Vagina (tissue), 2 donors: ENCODE data around the gene RAB34.

Source experiments
- POLR2A ChIP-seq, 2 donors: fragments of 450-650 bp; IDR thresholded peaks; one replicate each; pipeline ENCODE4 v1.6.1; 2017; ENCODE audit warnings: antibody characterized with exemption in 2 of 2, mild to moderate bottlenecking in 2 of 2, moderate library complexity in 2 of 2
- POLR2AphosphoS5 ChIP-seq, 2 donors: sonication (generic); formaldehyde crosslinking; IDR thresholded peaks; one replicate each; pipeline ENCODE4 v1.9.0; 2017; ENCODE audit warnings: antibody characterized with exemption in 2 of 2, mild to moderate bottlenecking in 2 of 2, low read depth in 1 of 2; ENCODE audit not compliant: insufficient read depth in 1 of 2
- TF ChIP-seq, protein P1 (sequence below), 3 experiments: fragments of 450-650 bp in 2 of 3; fragments of 200-600 bp in 1 of 3; sonication (generic) in 1 of 3; IDR thresholded peaks; one replicate each; pipeline ENCODE4 v1.5.1; 2017 to 2019; ENCODE audit warnings: antibody characterized with exemption in 3 of 3, mild to moderate bottlenecking in 2 of 3, moderate library complexity in 2 of 3

DNA sequence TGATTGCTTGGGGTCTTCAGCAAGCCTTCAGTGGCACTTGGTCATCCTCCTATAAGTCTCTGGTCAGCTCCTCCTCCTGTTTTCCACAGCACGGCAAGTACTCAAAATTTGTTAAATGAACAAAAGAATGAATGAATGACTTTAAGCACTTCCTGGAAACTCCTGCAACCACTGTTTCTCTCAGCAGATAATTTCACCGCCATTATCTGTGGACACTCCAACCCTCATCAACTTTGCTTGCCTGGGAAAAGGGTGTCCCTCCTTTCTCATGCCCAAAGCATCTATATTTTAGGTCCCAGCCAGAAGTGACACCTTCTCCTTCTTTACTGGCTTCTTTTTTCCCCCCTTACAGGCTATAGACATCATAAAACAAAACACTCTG lies 10.3 kb downstream of the RAB34 start:
- TF ChIP-seq, protein P1, sequence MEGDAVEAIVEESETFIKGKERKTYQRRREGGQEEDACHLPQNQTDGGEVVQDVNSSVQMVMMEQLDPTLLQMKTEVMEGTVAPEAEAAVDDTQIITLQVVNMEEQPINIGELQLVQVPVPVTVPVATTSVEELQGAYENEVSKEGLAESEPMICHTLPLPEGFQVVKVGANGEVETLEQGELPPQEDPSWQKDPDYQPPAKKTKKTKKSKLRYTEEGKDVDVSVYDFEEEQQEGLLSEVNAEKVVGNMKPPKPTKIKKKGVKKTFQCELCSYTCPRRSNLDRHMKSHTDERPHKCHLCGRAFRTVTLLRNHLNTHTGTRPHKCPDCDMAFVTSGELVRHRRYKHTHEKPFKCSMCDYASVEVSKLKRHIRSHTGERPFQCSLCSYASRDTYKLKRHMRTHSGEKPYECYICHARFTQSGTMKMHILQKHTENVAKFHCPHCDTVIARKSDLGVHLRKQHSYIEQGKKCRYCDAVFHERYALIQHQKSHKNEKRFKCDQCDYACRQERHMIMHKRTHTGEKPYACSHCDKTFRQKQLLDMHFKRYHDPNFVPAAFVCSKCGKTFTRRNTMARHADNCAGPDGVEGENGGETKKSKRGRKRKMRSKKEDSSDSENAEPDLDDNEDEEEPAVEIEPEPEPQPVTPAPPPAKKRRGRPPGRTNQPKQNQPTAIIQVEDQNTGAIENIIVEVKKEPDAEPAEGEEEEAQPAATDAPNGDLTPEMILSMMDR (IDR thresholded peaks at IDR 0.05), result no peak
- TF ChIP-seq POLR2AphosphoS5 (IDR thresholded peaks at IDR 0.05; ENCODE audit: insufficient read depth in 1 of 2, low read depth in 1 of 2) (no peak), POLR2A (IDR thresholded peaks at IDR 0.05) (no peak)
